HTERT RPE-1 (cell line): ENCODE measurements around the gene EPHA1.
"Not testable (repeated sequence)": the region's sequence is repeated elsewhere in the genome, so short reads cannot be mapped to it uniquely, and the experiment has no call there.

ENCODE experiments used
- in situ Hi-C: fragments of 300-500 bp; cut with MboI; formaldehyde crosslinking; loops from 4 replicates; pipeline ENCODE4 v1.14.3; 2020; ENCODE audit warnings: low sequenced_read_pairs

The EPHA1 gene

GRCh38 chr7:143405173-143406001, 3.3 kb downstream of the EPHA1 start:
- in situ Hi-C loops: no loop called here

- in situ Hi-C loops: not testable (repeated sequence)
Measured at GRCh38 chr7:143402233-143402632, 6.4 kb downstream of the EPHA1 start.

DNA sequence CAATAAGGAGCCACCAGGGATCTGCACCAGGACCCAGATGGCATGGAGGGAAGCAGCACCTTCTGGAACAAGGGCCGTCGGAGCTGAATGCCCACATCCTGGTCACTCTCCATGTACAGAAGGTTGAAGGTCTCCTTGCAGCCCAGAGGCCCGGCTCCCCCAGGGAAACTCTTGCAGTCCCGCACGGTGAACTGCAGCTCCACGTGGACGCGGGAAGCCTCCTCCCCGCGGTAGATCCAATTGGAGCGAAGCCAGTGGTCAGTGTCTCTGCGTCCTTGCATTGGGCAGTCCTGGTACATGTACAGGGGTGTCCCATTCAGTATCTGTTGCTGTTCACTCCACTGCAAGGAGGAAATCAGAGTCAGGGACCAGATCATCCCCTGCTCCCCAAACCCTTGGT, 7.4 kb downstream of the EPHA1 start:
- in situ Hi-C loops: no loop called here

DNA sequence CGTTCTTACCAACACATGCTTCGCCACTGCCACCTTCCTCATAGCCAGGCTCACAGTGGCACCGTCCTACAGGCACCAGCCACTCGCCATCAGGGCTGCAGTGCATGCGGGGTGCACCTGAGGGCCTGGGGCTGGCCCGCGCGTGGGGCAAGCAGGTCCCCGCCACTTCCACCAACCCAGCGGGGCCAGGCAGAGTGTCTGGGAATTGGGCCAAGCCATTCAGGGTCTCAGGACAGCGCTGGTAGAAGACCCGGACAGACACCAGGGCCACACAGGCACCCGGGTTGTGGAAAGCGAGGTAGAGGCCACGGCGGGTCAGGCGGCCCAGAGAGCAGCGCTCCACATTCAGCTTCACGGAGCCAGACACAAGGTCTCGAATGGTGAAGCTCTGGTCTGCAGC, 9.0 kb downstream of the EPHA1 start:
- in situ Hi-C loops: no loop called here

GRCh38 chr7:143399151-143399550, 9.5 kb downstream of the EPHA1 start:
- in situ Hi-C loops: no loop called here

- in situ Hi-C loops: no loop called here
Measured at GRCh38 chr7:143398616-143399015, 10.0 kb downstream of the EPHA1 start.

- in situ Hi-C loops: no loop called here
Measured at GRCh38 chr7:143397710-143398530, 10.7 kb downstream of the EPHA1 start.

- in situ Hi-C loops: no loop called here
Measured at GRCh38 chr7:143396625-143397556, 11.8 kb downstream of the EPHA1 start.

GRCh38 chr7:143396182-143396581, 12.5 kb downstream of the EPHA1 start:
- in situ Hi-C loops: no loop called here

GRCh38 chr7:143395187-143396149, 13.2 kb downstream of the EPHA1 start:
- in situ Hi-C loops: no loop called here

DNA sequence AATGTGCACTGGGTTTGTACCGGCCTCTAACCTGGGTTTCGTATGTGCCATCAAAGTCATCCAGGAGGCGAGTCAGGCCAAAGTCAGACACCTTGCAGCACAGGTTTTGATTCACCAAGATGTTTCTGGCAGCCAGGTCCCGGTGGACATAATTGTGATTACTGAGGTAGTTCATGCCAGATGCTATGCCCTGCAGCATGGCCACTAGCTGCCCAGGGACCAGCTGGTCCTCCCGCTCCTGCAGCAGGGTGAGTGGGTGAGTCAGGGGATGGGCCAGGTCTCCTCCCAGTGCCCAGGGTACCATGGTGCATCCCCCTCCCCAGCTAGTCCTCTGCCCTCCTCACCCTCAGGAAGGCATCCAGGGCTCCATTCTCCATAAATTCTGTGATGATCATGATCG, 13.9 kb downstream of the EPHA1 start:
- in situ Hi-C loops: no loop called here

GRCh38 chr7:143394068-143394467, 14.6 kb downstream of the EPHA1 start:
- in situ Hi-C loops: no loop called here

GRCh38 chr7:143393267-143394041, 15.2 kb downstream of the EPHA1 start:
- in situ Hi-C loops: no loop called here

DNA sequence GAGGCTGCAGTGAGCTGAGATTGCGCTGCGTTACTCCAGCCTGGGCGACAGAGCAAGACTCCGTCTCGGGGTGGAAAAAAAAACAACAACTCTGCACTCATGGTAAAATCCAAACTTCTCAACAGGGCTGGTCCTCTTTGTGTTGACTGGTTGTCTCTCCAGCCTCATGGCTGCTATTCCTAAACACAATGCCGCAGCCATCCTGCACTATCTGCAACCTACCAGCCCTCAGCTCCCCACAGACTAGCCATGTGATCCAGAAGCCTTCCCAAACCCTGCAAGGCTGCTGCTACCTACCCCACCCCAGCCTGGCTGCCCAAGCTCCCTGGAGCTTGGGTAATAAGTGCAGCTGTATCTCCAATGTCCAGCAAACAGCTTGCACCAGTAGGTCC, 15.8 kb downstream of the EPHA1 start:
- in situ Hi-C loops: no loop called here

DNA sequence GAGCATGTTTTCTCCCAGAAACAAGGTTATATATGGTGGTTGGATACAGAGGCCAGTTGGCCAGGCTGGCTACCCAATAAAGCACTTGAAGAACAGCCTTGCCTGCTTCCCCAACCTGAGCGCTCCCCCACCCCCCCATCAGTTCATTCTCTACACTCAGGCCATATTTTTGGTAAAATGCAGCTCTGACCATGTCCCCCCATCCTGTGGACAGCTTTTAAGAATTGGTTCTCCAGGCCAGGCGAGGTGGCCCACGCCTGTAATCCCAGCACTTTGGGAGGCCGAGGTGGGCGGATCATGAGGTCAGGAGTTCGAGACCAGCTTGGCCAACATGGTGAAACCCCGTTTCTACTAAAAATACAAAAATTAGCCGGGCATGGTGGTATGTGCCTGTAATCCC, 16.2 kb downstream of the EPHA1 start:
- in situ Hi-C loops: not testable (repeated sequence)

GRCh38 chr7:143391462-143392404, 16.9 kb downstream of the EPHA1 start:
- in situ Hi-C loops: no loop called here

DNA sequence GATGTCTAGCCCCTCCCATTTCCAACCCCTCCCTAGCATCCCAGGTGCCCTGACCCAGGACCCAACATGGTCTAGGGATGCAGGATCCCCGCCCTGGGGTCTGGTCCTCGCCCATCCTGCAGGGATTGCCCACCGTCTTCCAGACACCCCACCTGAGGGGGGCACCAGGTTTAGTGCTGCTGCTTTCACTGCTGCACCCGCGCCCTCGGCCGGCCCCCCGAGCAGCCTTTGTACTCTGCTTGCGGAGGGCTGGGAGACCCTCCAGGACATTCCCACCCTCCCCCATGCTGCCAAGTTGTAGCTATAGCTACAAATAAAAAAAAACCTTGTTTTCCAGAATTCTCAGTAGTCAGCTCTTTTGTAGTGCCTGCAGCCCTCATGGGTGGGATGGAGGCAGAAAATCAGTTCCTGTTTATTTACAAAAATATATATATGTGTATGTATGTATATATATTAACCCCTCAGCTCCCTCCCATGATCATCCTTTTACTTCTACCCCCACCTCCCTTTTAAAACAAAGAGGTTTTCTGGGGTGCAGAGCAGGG, 17.8 kb downstream of the EPHA1 start:
- in situ Hi-C loops: no loop called here
